IMR-90 (cell line): ENCODE measurements around the gene FMN2. TPM values are rescaled to one million over a fixed set of nuclear protein-coding genes. Genes with fewer than 3 reads are reported as not detected.

Experiments used
- ATAC-seq: fragments of 200-7000 bp; cut with Tn5 transposase; 2 replicates; pipeline ENCODE4 v1.9.1; 2020; ENCODE audit warnings: low read depth, mild to moderate bottlenecking, moderate library complexity
- BruUV-seq: library from RNA; stranded (reverse); fragments of 400-500 nt; replicated peaks from 2 replicates; lab custom pipeline; 2021; lab: Mats Ljungman, UMichigan
- CTCF ChIA-PET: fragments of 300-600 bp; formaldehyde crosslinking; extraction: SDS; loops from one replicate; lab custom pipeline; 2021; ENCODE audit warnings: antibody characterized with exemption; lab: Yijun Ruan, JAX
- POLR2A ChIA-PET: fragments of 300-600 bp; sonication (Branson Sonifier 250); formaldehyde crosslinking; loops from one replicate; lab custom pipeline; 2022; ENCODE audit warnings: antibody characterized with exemption; ENCODE audit not compliant: unreplicated experiment; lab: Charles Lee
- DNase-seq: peaks from one replicate; pipeline ENCODE4 v3.0.0; 2013
- H2AFZ ChIP-seq: replicated peaks from 2 replicates; pipeline ENCODE3; 2013; ENCODE audit warnings: low read length, mild to moderate bottlenecking; ENCODE audit not compliant: poor library complexity
- H2AK5ac ChIP-seq: 2 replicates; pipeline ENCODE4 v1.6.1; 2013; ENCODE audit warnings: low read depth, low read length, inconsistent platforms
- H2AK9ac ChIP-seq: replicated peaks from 2 replicates; pipeline ENCODE3; 2013; ENCODE audit warnings: mild to moderate bottlenecking, low read depth, low read length, moderate library complexity; ENCODE audit not compliant: poor library complexity
- H2BK120ac ChIP-seq: 2 replicates; pipeline ENCODE4 v1.6.1; 2013; ENCODE audit warnings: low read depth, low read length, inconsistent platforms
- H2BK15ac ChIP-seq: 3 replicates; pipeline ENCODE4 v1.6.1; 2013; ENCODE audit warnings: low read depth, low read length, inconsistent platforms
- H2BK20ac ChIP-seq: 2 replicates; pipeline ENCODE4 v1.6.1; 2013; ENCODE audit warnings: low read depth, mild to moderate bottlenecking, inconsistent platforms, low read length, moderate library complexity
- H2BK5ac ChIP-seq: 2 replicates; pipeline ENCODE4 v1.6.1; 2013; ENCODE audit warnings: mild to moderate bottlenecking, low read depth, low read length, inconsistent platforms; ENCODE audit not compliant: poor library complexity, severe bottlenecking
- H3K14ac ChIP-seq: replicated peaks from 2 replicates; pipeline ENCODE4 v1.6.1; 2013; ENCODE audit warnings: low read depth, low read length, inconsistent platforms
- H3K18ac ChIP-seq: 2 replicates; pipeline ENCODE4 v1.6.1; 2013; ENCODE audit warnings: low read depth, low read length, control low read depth
- H3K23ac ChIP-seq: 2 replicates; pipeline ENCODE4 v1.6.1; 2013; ENCODE audit warnings: low read depth, low read length, inconsistent platforms
- H3K27ac ChIP-seq: 2 replicates; pipeline ENCODE4 v1.5.1; 2013; ENCODE audit warnings: mild to moderate bottlenecking, control low read depth, low read length; ENCODE audit not compliant: insufficient read depth
- H3K27me3 ChIP-seq: 2 replicates; pipeline ENCODE4 v1.6.1; 2013; ENCODE audit warnings: low read length; ENCODE audit not compliant: control insufficient read depth, insufficient read depth
- H3K36me3 ChIP-seq: 2 replicates; pipeline ENCODE4 v1.6.1; 2013; ENCODE audit warnings: low read length, mixed read lengths; ENCODE audit not compliant: control insufficient read depth, insufficient read depth
- H3K4ac ChIP-seq: 2 replicates; pipeline ENCODE4 v1.6.1; 2013; ENCODE audit warnings: low read depth, low read length, inconsistent platforms
- H3K4me1 ChIP-seq: 2 replicates; pipeline ENCODE4 v1.6.1; 2013; ENCODE audit warnings: low read length, mixed read lengths; ENCODE audit not compliant: control insufficient read depth, insufficient read depth
- H3K4me2 ChIP-seq: 2 replicates; pipeline ENCODE4 v1.6.1; 2013; ENCODE audit warnings: low read depth, mild to moderate bottlenecking, control low read depth, low read length, moderate library complexity
- H3K4me3 ChIP-seq: 2 replicates; pipeline ENCODE4 v1.5.1; 2013; ENCODE audit warnings: low read depth, mild to moderate bottlenecking, control low read depth, low read length, moderate library complexity; ENCODE audit not compliant: insufficient read depth
- H3K56ac ChIP-seq: 2 replicates; pipeline ENCODE4 v1.6.1; 2013; ENCODE audit warnings: low read length, inconsistent platforms; ENCODE audit not compliant: insufficient read depth; ENCODE audit errors: extremely low read depth
- H3K79me1 ChIP-seq, 2 experiments: 2 replicates each; pipeline ENCODE4 v1.6.1; 2013; ENCODE audit warnings: low read length in 2 of 2, inconsistent platforms in 1 of 2, low read depth in 1 of 2
- H3K9ac ChIP-seq: 2 replicates; pipeline ENCODE4 v1.6.1; 2013; ENCODE audit warnings: low read depth, low read length, control low read depth
- H3K9me1 ChIP-seq: 2 replicates; pipeline ENCODE4 v1.6.1; 2013; ENCODE audit warnings: low read length, inconsistent platforms; ENCODE audit not compliant: insufficient read depth
- H3K9me3 ChIP-seq: 2 replicates; pipeline ENCODE4 v1.6.1; 2013; ENCODE audit warnings: low read length; ENCODE audit not compliant: control insufficient read depth, insufficient read depth
- H4K20me1 ChIP-seq: 2 replicates; pipeline ENCODE4 v1.6.1; 2013; ENCODE audit warnings: low read length, inconsistent platforms; ENCODE audit not compliant: insufficient read depth
- H4K5ac ChIP-seq: 2 replicates; pipeline ENCODE4 v1.6.1; 2013; ENCODE audit warnings: mild to moderate bottlenecking, low read depth, low read length, control low read depth
- H4K8ac ChIP-seq, 2 experiments: 2 replicates each; pipeline ENCODE4 v1.6.1; 2013; ENCODE audit warnings: low read depth in 2 of 2, low read length in 2 of 2, control low read depth in 1 of 2, inconsistent platforms in 1 of 2
- H4K91ac ChIP-seq: 2 replicates; pipeline ENCODE4 v1.6.1; 2013; ENCODE audit warnings: low read depth, low read length, inconsistent platforms; ENCODE audit not compliant: insufficient read depth
- CEBPB ChIP-seq: IDR thresholded peaks from 2 replicates; pipeline ENCODE4 v1.6.1; 2012; ENCODE audit warnings: low read depth, low read length, improper control_type of control experiment
- MXI1 ChIP-seq: IDR thresholded peaks from 2 replicates; pipeline ENCODE4 v1.6.1; 2012; ENCODE audit warnings: low read depth, mild to moderate bottlenecking, low read length, moderate library complexity, borderline replicate concordance
- WGBS, 2 experiments: methylation state at CpG; one replicate each; pipeline versions ENCODE4 v1.1.5 to v1.1.7; 2013; ENCODE audit warnings: missing lambda C conversion rate in 2 of 2; ENCODE audit not compliant: insufficient read length in 1 of 2; ENCODE audit errors: extremely low coverage in 2 of 2; 5-methylcytosine and 5-hydroxymethylcytosine counted together
- dilution Hi-C: fragments of 300-500 bp; cut with HindIII; formaldehyde crosslinking; loops from one replicate; pipeline ENCODE4 v1.14.3; 2018; ENCODE audit warnings: low sequenced_read_pairs; ENCODE audit not compliant: unreplicated experiment
- in situ Hi-C: fragments of 300-500 bp; cut with MboI; formaldehyde crosslinking; loops from 3 replicates; pipeline ENCODE4 v1.14.3; 2019; ENCODE audit warnings: low sequenced_read_pairs, inconsistent platforms, mixed read lengths
- intact Hi-C: fragments of 100-400 bp; cut with micrococcal nuclease; formaldehyde crosslinking; loops from 2 replicates; pipeline ENCODE4 v1.10.0; 2022
- polyA plus RNA-seq, 3 experiments: library from polyadenylated mRNA; depleted of rRNA; stranded (reverse); fragments of >200 nt; gene quantifications; 2 replicates each; pipeline ENCODE4 v1.2.3, GENCODE V29; 2012; ENCODE audit warnings: low replicate concordance in 1 of 3
- total RNA-seq: library from RNA; depleted of rRNA; stranded (reverse); fragments of >200 nt; gene quantifications from 2 replicates; pipeline ENCODE4 v1.2.3, GENCODE V29; 2012

The FMN2 gene
- total and polyA plus RNA-seq, 2 of the 4 experiments (the other 2 are of a cell fraction): 29.0 to 35.8 TPM

GRCh38 chr1:240116831-240117769, 25.4 kb downstream of the FMN2 start:
- intact Hi-C loops: no loop called here
- no peak overlapping the region; the same call in 1 of the 2 replicates for H3K4me2 ChIP-seq
- no peak overlapping the region for H4K91ac ChIP-seq
- peaks cover 56% of the 10 kb centered on the region; the same call in 1 of the 2 replicates for H4K20me1 ChIP-seq
- no peak overlapping the region for H3K9ac ChIP-seq
- H2AFZ ChIP-seq: no peak overlapping the region
- DNase-seq: no peak
- H3K4me3 ChIP-seq: no peak overlapping the region
- H2BK120ac ChIP-seq: no peak overlapping the region
- no peaks in the 10 kb centered on the region for H3K36me3 ChIP-seq
- POLR2A ChIA-PET: no interaction called here
- peaks cover 7% of the 10 kb centered on the region for H3K4me1 ChIP-seq
- no peak overlapping the region for H2AK5ac ChIP-seq
- CTCF ChIA-PET: no interaction called here
- no peak overlapping the region for H2BK5ac ChIP-seq
- no peak overlapping the region for H3K56ac ChIP-seq
- ATAC-seq: no peak
- no peak overlapping the region for H3K4ac ChIP-seq
- peaks cover 9% of the 10 kb centered on the region; the same call in 1 of the 2 replicates for H3K9me1 ChIP-seq
- in situ Hi-C loops: no loop called here
- H3K79me1 ChIP-seq: peaks cover 33 to 71% of the 10 kb centered on the region in 2 experiments
- no peak overlapping the region for H4K5ac ChIP-seq
- no TSS peak for BruUV-seq
- H3K27ac ChIP-seq: no peak overlapping the region
- dilution Hi-C loops: no loop called here
- H2BK15ac ChIP-seq: no peak overlapping the region
- no peak overlapping the region for H3K18ac ChIP-seq
- no peaks in the 10 kb centered on the region for H3K9me3 ChIP-seq
- H3K27me3 ChIP-seq: no peaks in the 10 kb centered on the region
- peak; percentile 86 for TF ChIP-seq CEBPB
- no peak for TF ChIP-seq MXI1
- H2BK20ac ChIP-seq: no peak overlapping the region
- no peak overlapping the region for H4K8ac ChIP-seq
- peak overlapping the region; percentile 2; the same call in 1 of the 2 replicates for H3K14ac ChIP-seq
- H3K23ac ChIP-seq: 0 out of 2 replicates have a peak overlapping the region, but pooled peaks have one; percentile 43
- WGBS, 2 experiments: 93% methylated on average over 9 of the region's 16 CpGs; no CpG with 5 or more reads in 1 of the 2 experiments
- H2AK9ac ChIP-seq: no peak overlapping the region
